Measurements from ENCODE around the gene ASB3. TPM values are rescaled to one million over a fixed set of nuclear protein-coding genes. Genes with fewer than 3 reads are reported as not detected.

ASB3 gene
- total and polyA plus RNA-seq, 12 donors: 5.2 to 14.4 (median 10.9) TPM

- Histone ChIP-seq H3K27me3 (no peaks in the 10 kb centered on the region), H3K4me1 (no peaks in the 10 kb centered on the region), H3K9me3 (peaks cover 0 to 6% (median 0%) of the 10 kb centered on the region in 11 donors), H3K27ac (no peak overlapping the region), H3K4me3 (no peak overlapping the region), H3K36me3 (no peaks in the 10 kb centered on the region)
- DNase-seq (no peak), ATAC-seq (no peak)
- WGBS, 2 donors: 79 to 89% methylated on average over 3 of the region's 3 CpGs
- TF ChIP-seq CTCF (IDR thresholded peaks at IDR 0.05): no peak
- intact Hi-C loops (cut with DNase I): no loop called here
These were observed 151.1 kb downstream of the ASB3 start for GRCh38 chr2:53635694-53636093.

GRCh38 chr2:53633441-53633840 lies 153.3 kb downstream of the ASB3 start:
- Histone ChIP-seq H3K36me3 (no peaks in the 10 kb centered on the region), H3K4me3 (no peak overlapping the region), H3K27ac (no peak overlapping the region), H3K4me1 (no peaks in the 10 kb centered on the region), H3K27me3 (no peaks in the 10 kb centered on the region), H3K9me3 (peaks cover 0 to 3% (median 0%) of the 10 kb centered on the region in 11 donors)
- intact Hi-C loops (cut with DNase I): no loop called here
- DNase-seq (no peak), ATAC-seq (no peak)
- TF ChIP-seq CTCF (IDR thresholded peaks at IDR 0.05): no peak
- WGBS, 2 donors: 74 to 81% methylated on average over 1 of the region's 1 CpG

GRCh38 chr2:53632714-53633113 lies 154.0 kb downstream of the ASB3 start:
- intact Hi-C loops (cut with DNase I): no loop called here
- ATAC-seq: no peak
- peaks cover 0 to 3% (median 0%) of the 10 kb centered on the region in 11 donors for H3K9me3 ChIP-seq
- DNase-seq: no peak
- WGBS, 2 donors: 45 to 61% methylated on average over 1 of the region's 1 CpG
- H3K4me1 ChIP-seq: no peaks in the 10 kb centered on the region
- H3K4me3 ChIP-seq: no peak overlapping the region
- H3K36me3 ChIP-seq: no peaks in the 10 kb centered on the region
- H3K27ac ChIP-seq: no peak overlapping the region
- H3K27me3 ChIP-seq: no peaks in the 10 kb centered on the region
- TF ChIP-seq CTCF (IDR thresholded peaks at IDR 0.05): no peak

GRCh38 chr2:53632126-53632460 lies 154.7 kb downstream of the ASB3 start:
- DNase-seq (no peak), ATAC-seq (no peak)
- 87 to 94% methylated on average over 4 of the region's 4 CpGs for WGBS, 2 donors
- H3K4me3 ChIP-seq: no peak overlapping the region
- no peak overlapping the region for H3K27ac ChIP-seq
- no peak for TF ChIP-seq CTCF (IDR thresholded peaks at IDR 0.05)
- H3K9me3 ChIP-seq: peaks cover 0 to 3% (median 0%) of the 10 kb centered on the region in 11 donors
- intact Hi-C loops (cut with DNase I): no loop called here
- no peaks in the 10 kb centered on the region for H3K36me3 ChIP-seq
- H3K4me1 ChIP-seq: no peaks in the 10 kb centered on the region
- no peaks in the 10 kb centered on the region for H3K27me3 ChIP-seq
